ENCODE data around the gene PCNT. TPM values are rescaled to one million over a fixed set of nuclear protein-coding genes. Genes with fewer than 3 reads are reported as not detected.

PCNT gene
- 12.3 and 35.5 TPM in 2 replicates for total RNA-seq

GRCh38 chr21:46323710-46324389 lies at the start of gene PCNT, which contains the start of gene C21orf58:
PCNT (plus strand) TSS chr21:46324156; CDS start chr21:46324229, 73 bp downstream.
C21orf58 (minus strand) TSS chr21:46323870; CDS start chr21:46322738, 1,132 bp downstream.

GRCh38 chr21:46285206-46285661 lies 38.7 kb upstream of the PCNT start, which contains the start of gene MCM3AP:
MCM3AP (minus strand) TSS chr21:46285611; CDS start chr21:46285286, 325 bp downstream.

GRCh38 chr21:46285761-46286647 lies 38.0 kb upstream of the PCNT start, which contains the start of gene YBEY:
YBEY (plus strand) TSS chr21:46286342; CDS start chr21:46286914, 572 bp downstream.

GRCh38 chr21:46458315-46459023 lies 134.5 kb downstream of the PCNT start, which contains the start of gene DIP2A:
DIP2A (plus strand) TSS chr21:46458891; CDS start chr21:46459132, 241 bp downstream.

Other genes starting within 250 kb of the PCNT start
- gene COL6A2, start 226.0 kb upstream of the PCNT start, total RNA-seq, result 1,586 and 1,646 TPM in 2 replicates
- gene FTCD, start 168.6 kb upstream of the PCNT start, total RNA-seq, result not detected in 2 replicates
- 5.3 and 9.2 TPM in 2 replicates for gene SPATC1L, start 139.7 kb upstream of the PCNT start, total RNA-seq
- 115 and 261 TPM in 2 replicates for gene LSS, start 95.4 kb upstream of the PCNT start, total RNA-seq
- gene MCM3AP, start 38.5 kb upstream of the PCNT start, total RNA-seq, result 90.9 and 104 TPM in 2 replicates
- gene YBEY, start 37.8 kb upstream of the PCNT start, total RNA-seq, result 7.6 and 7.9 TPM in 2 replicates
- gene C21orf58, start 286 bp upstream of the PCNT start, total RNA-seq, result 0.88 and 11.2 TPM in 2 replicates
- gene DIP2A, start 134.7 kb downstream of the PCNT start, total RNA-seq, result 21.9 and 35.6 TPM in 2 replicates